KMS-11 (cell line): ENCODE data around the gene TOGARAM2.

Experiments
- H2AFZ ChIP-seq: fragments of 200-600 bp; sonication (generic); 2 replicates; pipeline ENCODE4 v1.6.1; 2016; ENCODE audit warnings: antibody characterized with exemption, mixed run types, low read depth
- H3K27ac ChIP-seq: fragments of 200-600 bp; sonication (generic); 2 replicates; pipeline ENCODE4 v1.6.1; 2016; ENCODE audit warnings: mild to moderate bottlenecking, mixed run types
- H3K27me3 ChIP-seq: fragments of 200-600 bp; sonication (generic); 2 replicates; pipeline ENCODE4 v1.6.1; 2017; ENCODE audit warnings: mild to moderate bottlenecking, low read depth, mixed run types, moderate library complexity; ENCODE audit not compliant: insufficient read depth
- H3K36me3 ChIP-seq: fragments of 200-600 bp; sonication (generic); 2 replicates; pipeline ENCODE4 v1.6.1; 2017; ENCODE audit warnings: mild to moderate bottlenecking, mixed run types; ENCODE audit not compliant: insufficient read depth
- H3K4me1 ChIP-seq: fragments of 200-600 bp; sonication (generic); 2 replicates; pipeline ENCODE4 v1.6.1; 2016; ENCODE audit warnings: mild to moderate bottlenecking, low read depth, mixed run types; ENCODE audit not compliant: poor library complexity, severe bottlenecking
- H3K4me2 ChIP-seq: fragments of 200-600 bp; sonication (generic); 2 replicates; pipeline ENCODE4 v1.7.0; 2016; ENCODE audit warnings: mild to moderate bottlenecking, mixed run types
- H3K4me3 ChIP-seq: fragments of 200-600 bp; sonication (generic); IDR thresholded peaks from 2 replicates; pipeline ENCODE4 v1.6.1; 2017; ENCODE audit warnings: low read depth, low read length, mixed read lengths; ENCODE audit not compliant: insufficient read depth
- H3K79me2 ChIP-seq: fragments of 200-600 bp; sonication (generic); 2 replicates; pipeline ENCODE4 v1.6.1; 2016; ENCODE audit warnings: low read depth, mixed run types; ENCODE audit not compliant: insufficient read depth
- H3K9ac ChIP-seq: fragments of 200-600 bp; sonication (generic); 2 replicates; pipeline ENCODE4 v1.6.1; 2016; ENCODE audit warnings: mild to moderate bottlenecking, mixed run types
- H4K20me1 ChIP-seq: fragments of 200-600 bp; sonication (generic); 2 replicates; pipeline ENCODE4 v1.6.1; 2016; ENCODE audit warnings: mild to moderate bottlenecking, mixed run types; ENCODE audit not compliant: insufficient read depth
- TF ChIP-seq, protein P1 (sequence below): fragments of 200-600 bp; sonication (generic); conservative IDR thresholded peaks from 2 replicates; pipeline ENCODE4 v1.6.1; 2017; ENCODE audit warnings: low read depth, mild to moderate bottlenecking, antibody characterized with exemption, low read length, moderate library complexity, mixed read lengths

TOGARAM2 gene

DNA sequence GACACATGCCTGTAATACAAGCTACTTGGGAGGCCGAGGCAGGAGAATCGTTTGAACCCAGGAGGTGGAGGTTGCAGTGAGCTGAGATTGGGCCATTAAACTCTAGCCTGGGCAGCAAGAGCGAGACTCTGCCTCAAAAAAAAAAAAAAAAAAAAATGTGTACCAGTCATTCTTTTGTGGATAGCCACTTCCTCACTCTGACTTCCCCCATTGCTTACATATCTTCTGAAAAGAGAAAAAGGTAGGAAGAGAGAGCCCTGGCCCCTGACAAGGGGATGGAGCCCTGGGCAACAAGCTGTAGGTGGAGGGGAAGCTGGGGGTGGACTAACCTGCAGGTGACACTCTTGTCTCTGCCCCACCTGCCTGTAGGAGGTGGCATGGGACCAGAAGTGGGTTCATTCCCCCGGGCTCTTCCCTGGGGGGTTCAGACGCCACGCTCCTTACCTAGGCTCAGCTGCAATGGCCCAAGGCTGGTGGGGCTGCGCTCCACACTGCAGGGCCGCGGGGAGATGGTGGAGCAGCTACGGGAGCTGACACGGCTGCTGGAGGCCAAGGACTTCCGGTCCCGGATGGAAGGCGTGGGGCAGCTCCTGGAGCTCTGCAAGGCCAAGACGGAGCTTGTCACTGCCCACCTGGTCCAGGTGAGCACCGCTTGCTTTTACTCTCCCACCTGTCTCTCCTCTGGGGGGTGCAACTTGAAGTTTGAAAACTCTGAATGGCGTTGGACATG is 54.1 kb downstream of the TOGARAM2 start:
- Histone ChIP-seq H2AFZ (no peak overlapping the region), H3K79me2 (no peaks in the 10 kb centered on the region), H4K20me1 (no peaks in the 10 kb centered on the region), H3K27ac (no peak overlapping the region), H3K36me3 (no peaks in the 10 kb centered on the region), H3K4me3 (no peak overlapping the region), H3K27me3 (no peaks in the 10 kb centered on the region), H3K9ac (no peak overlapping the region), H3K4me1 (no peaks in the 10 kb centered on the region), H3K4me2 (no peak overlapping the region)
- TF ChIP-seq, protein P1, sequence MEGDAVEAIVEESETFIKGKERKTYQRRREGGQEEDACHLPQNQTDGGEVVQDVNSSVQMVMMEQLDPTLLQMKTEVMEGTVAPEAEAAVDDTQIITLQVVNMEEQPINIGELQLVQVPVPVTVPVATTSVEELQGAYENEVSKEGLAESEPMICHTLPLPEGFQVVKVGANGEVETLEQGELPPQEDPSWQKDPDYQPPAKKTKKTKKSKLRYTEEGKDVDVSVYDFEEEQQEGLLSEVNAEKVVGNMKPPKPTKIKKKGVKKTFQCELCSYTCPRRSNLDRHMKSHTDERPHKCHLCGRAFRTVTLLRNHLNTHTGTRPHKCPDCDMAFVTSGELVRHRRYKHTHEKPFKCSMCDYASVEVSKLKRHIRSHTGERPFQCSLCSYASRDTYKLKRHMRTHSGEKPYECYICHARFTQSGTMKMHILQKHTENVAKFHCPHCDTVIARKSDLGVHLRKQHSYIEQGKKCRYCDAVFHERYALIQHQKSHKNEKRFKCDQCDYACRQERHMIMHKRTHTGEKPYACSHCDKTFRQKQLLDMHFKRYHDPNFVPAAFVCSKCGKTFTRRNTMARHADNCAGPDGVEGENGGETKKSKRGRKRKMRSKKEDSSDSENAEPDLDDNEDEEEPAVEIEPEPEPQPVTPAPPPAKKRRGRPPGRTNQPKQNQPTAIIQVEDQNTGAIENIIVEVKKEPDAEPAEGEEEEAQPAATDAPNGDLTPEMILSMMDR: no peak

DNA sequence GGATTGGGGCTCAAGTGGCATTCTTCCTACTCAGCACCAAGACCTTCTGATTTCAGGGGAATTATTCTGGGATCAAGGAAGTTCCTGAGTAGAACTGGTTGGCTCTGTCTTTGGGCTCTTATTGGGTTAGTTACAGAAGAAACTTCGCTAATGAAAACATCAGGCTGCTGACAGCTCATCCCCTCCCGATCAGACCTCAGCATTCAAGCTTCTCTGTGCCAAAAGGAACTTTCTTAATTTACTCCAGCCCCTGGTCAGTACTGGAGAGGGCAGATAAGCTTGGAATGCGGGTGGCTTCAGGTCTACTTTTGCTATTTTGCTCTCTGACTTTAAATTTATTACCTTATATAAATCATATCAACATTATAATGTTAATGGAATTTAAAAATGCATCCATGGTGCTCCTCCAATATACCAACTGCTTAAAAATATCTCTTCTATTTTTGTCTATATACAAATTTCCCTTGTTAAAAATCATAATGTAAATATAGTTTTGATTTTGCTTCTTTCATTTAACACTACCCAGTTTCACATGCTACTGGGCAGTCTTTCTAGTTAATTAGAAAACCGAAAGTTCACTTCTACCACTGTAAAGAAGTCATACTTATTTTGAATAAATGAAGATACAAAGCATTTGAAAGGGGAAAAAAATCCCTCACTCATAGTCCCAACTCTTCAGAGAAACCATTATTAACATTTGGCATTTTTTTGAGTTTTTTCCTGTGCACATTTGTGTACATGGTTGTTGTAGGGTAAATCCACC is 58.8 kb downstream of the TOGARAM2 start:
- H2AFZ ChIP-seq: no peak overlapping the region
- no peaks in the 10 kb centered on the region for H3K36me3 ChIP-seq
- no peaks in the 10 kb centered on the region for H3K79me2 ChIP-seq
- no peak overlapping the region for H3K9ac ChIP-seq
- no peaks in the 10 kb centered on the region for H3K4me1 ChIP-seq
- H3K27me3 ChIP-seq: no peaks in the 10 kb centered on the region
- TF ChIP-seq, protein P1: no peak
- no peak overlapping the region for H3K4me3 ChIP-seq
- H3K4me2 ChIP-seq: no peak overlapping the region
- H4K20me1 ChIP-seq: no peaks in the 10 kb centered on the region
- H3K27ac ChIP-seq: no peak overlapping the region

DNA sequence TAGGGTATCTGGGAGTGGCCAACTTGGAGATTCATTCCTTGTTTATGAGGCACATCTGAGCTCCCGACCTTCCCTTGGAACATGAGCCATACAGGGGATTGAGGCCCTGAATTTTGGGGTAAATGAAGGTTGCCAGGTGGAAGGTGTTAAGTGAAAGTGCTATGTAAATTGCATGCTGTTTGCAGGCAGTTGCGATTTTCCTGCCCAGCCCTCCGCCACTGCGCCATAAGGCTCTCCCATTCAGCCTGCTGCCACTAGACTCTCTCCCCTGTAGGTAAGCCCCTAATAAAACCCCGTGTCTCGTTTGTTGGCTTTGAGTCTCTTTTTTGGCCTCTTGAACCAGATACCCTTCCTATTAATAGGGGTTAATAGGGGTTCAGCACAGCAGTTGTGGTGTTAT is 59.5 kb downstream of the TOGARAM2 start:
- no peak overlapping the region for H3K4me3 ChIP-seq
- no peak overlapping the region for H2AFZ ChIP-seq
- no peaks in the 10 kb centered on the region for H3K27me3 ChIP-seq
- no peak overlapping the region for H3K9ac ChIP-seq
- H3K4me1 ChIP-seq: no peaks in the 10 kb centered on the region
- TF ChIP-seq, protein P1: no peak
- H3K79me2 ChIP-seq: no peaks in the 10 kb centered on the region
- H3K4me2 ChIP-seq: no peak overlapping the region
- no peaks in the 10 kb centered on the region for H4K20me1 ChIP-seq
- H3K27ac ChIP-seq: no peak overlapping the region
- no peaks in the 10 kb centered on the region for H3K36me3 ChIP-seq

DNA sequence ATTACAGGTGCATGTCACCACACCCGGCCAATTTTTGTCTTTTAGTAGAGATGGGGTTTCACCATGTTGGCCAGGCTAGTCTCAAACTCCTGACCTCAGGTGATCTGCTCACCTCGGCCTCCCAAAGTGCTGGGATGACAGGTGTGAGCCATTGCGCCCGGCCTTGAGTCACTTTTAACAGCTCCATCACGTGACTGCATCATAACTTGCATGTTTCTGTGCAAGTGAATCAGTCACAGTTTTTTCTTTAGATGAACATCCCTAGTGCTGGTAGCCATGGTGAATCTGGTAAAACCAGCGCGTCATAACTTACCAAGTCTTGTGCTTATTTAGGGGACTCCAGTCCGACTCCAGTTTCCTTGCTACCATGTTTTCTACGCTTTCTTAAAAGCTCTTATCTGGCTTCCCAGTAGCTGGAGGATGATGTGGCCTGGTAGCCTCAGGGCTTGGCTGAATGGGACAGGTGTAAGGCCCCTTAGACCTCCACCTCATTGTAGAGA is 60.1 kb downstream of the TOGARAM2 start:
- no peaks in the 10 kb centered on the region for H3K36me3 ChIP-seq
- TF ChIP-seq, protein P1: no peak
- no peaks in the 10 kb centered on the region for H4K20me1 ChIP-seq

More for the DNA sequence above, 60.1 kb downstream of the TOGARAM2 start:
- H3K9ac ChIP-seq: no peak overlapping the region
- H3K4me2 ChIP-seq: no peak overlapping the region
- no peak overlapping the region for H3K27ac ChIP-seq
- H3K4me1 ChIP-seq: no peaks in the 10 kb centered on the region
- H3K79me2 ChIP-seq: no peaks in the 10 kb centered on the region
- no peaks in the 10 kb centered on the region for H3K27me3 ChIP-seq
- H3K4me3 ChIP-seq: no peak overlapping the region
- no peak overlapping the region for H2AFZ ChIP-seq
